ENCODE measurements around the gene ZBTB4.
A peak's percentile ranks its signal among the peaks of the same experiment; 100 is the strongest.

Gene ZBTB4

GRCh38 chr17:7467498-7467897 lies 11.9 kb downstream of the ZBTB4 start:
- DNase-seq: no peak

DNA sequence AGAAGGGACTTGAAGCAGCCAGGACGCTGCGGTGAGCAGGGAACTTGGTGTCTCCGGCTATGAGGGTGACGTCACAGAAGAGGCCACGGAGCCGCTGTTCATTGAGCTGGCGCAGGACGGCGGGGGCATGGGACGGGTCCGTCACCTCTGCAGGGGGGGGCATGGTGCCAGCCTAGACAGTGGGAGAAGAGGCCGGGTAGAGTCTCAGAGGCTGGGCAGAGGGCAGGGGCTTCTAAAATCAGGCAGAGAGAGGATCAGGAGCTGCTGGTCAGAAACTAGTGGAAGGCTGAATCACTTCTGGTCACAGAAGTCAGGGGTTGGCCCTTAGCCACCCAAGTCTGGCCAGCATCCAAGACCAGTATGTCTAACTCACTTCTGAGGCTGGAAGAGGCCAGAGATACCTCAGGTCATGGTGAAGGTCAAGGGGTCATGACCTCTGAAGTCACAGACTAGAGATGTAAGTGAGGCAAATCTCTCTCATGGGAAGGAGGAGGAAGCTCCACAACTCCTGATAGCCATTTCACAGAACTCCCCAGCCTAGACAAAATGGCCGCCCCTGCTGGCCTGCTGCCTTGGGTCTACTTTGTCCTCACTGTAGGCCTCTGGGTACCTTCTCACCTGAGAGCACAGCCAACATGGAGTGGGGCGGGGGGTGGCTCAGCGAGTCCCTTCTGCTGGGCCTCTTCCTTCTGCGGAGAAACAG lies 12.6 kb downstream of the ZBTB4 start:
- DNase-seq: no peak

- DNase-seq: no peak
Measured at GRCh38 chr17:7466318-7466638, 13.2 kb downstream of the ZBTB4 start.

DNA sequence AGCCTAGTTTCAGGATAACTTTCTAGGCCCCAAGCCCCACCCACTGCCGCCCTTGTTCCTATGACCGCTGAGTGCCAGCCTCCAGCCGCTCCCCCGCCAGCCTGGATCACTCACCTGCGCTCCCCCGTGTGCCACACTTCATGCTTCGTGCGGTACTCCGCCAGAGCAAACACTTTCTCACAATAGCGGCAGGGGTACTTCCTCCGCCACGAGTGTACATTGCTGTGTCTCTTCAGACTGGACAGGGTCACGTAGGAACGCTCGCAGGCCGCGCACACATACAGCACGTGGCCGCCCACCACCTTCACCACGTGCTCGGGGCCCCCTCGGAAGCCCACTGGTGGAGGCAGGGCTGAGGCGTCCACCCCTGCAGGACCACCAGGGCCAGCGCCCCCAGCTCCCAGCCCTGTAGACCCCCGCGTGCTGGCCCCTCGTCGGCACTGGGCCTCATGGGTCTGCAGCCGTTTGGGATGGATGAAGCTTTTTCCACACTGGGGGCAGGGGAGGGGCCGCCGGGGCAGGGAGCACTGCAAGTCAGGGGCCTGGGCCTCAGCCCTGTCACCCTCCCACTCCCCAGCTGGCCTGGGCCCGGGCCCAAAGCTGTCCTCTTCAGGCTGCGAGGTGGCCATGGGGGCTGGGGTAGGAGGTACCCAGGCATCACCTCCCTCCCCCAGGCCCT lies 13.7 kb downstream of the ZBTB4 start:
- DNase-seq: no peak

GRCh38 chr17:7464081-7464480 lies 15.3 kb downstream of the ZBTB4 start:
- DNase-seq: no peak

- no peak for DNase-seq
Measured at GRCh38 chr17:7463372-7463846, 16.0 kb downstream of the ZBTB4 start.

- no peak for DNase-seq
Measured at GRCh38 chr17:7462474-7463371, 16.7 kb downstream of the ZBTB4 start.

GRCh38 chr17:7460850-7461660 lies 18.4 kb downstream of the ZBTB4 start:
- DNase-seq: no peak

GRCh38 chr17:7459961-7460545 lies 19.4 kb downstream of the ZBTB4 start:
- DNase-seq: no peak

- no peak for DNase-seq
Measured at GRCh38 chr17:7448461-7448860, 31.0 kb downstream of the ZBTB4 start.

GRCh38 chr17:7445619-7445968 lies 33.8 kb downstream of the ZBTB4 start:
- DNase-seq: no peak

GRCh38 chr17:7444682-7445618 lies 34.5 kb downstream of the ZBTB4 start, which contains the start of gene CHRNB1:
Gene CHRNB1 (plus strand): TSS chr17:7445061. CDS start chr17:7445128, 67 bp downstream.
- no peak for DNase-seq

DNA sequence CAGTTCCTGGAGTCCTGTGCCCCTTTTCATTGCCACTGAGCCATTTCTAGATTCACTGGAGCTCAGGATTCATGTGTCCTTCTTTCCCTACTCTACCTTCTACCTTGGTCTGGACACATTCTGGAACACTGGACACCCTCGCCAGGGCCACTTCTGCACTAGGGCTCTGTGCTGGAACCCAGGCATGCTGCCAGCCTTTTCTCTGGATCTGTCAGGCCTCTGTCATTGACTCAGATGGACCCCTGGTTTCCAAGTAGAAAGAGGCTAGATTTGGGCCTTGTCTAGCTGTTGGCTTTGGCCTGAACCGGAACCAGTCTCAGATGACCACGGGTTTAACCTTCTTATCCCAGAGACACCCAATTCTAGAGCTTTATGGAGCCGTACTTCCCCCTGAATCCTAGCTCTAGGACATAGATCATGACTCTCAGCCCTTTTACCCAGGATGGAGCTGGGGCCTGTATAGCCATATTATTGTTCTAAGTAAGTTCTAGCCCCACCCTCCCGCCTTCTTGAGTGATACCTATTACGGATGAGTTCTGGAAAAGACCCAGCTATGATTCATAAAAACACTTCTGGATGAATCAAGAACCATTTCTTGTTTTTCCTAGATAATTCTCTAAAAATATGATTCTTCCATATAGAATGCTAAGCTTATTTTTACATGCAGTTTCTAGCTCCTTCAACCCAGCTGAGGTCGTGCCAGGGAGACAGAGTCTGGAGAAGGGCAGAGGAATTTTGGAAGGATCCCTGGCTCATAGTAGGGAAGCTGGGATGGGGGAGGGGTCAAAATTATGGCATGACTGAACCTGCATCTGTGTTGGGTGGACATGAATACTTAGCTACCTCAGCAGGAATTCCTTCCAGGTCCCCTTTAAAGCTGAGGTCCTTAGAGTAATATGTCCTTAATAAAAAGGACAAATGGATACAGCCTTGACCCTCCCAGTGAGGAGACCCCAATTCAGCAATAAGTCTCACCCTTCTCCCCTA lies 35.6 kb downstream of the ZBTB4 start:
- DNase-seq: no peak

GRCh38 chr17:7442142-7442541 lies 37.3 kb downstream of the ZBTB4 start:
- DNase-seq: no peak

DNA sequence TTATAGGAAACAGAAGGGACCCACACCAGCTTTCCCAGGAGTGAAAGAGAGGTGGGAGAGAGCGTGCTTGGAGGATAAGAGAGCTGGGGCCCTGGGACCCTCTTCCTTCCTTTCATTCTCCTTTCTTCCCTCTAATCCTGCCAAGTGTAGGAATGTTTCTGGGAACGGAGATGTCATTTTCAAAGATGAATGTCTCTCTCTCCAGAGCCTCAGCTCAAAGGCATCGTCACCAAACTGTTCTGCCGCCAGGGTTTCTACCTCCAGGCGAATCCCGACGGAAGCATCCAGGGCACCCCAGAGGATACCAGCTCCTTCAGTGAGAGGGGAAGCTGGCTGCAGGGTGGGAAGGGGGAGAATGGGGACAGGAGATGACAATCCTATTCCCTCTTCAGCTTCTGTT lies 38.2 kb downstream of the ZBTB4 start:
- DNase-seq: no peak

DNA sequence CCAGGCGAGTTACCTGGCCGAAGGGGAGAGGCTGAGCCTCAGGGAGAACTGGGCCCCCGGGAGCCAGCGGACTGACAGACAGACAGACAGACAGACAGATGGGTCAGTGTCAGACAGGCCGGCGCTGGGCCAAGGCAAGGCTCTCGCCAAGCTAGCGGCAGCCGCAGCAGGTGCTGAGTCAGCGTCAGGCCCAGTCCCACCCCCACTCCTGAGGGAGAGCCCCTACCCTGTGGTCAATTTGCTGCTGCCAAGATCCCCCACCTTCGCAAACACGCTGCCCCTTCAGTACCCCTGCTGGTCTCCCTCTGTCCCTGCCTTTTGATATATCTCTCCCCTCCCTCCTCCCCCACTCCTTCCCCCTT lies 38.6 kb downstream of the ZBTB4 start:
- no peak for DNase-seq

- DNase-seq: no peak
Measured at GRCh38 chr17:7440113-7440833, 39.2 kb downstream of the ZBTB4 start.

GRCh38 chr17:7439462-7440112 lies 39.8 kb downstream of the ZBTB4 start, which contains the start of gene FGF11:
Gene FGF11 (plus strand): TSS chr17:7439512. CDS start chr17:7439621, 109 bp downstream.
- peak in 1 of 2 experiments; percentile 18 for DNase-seq

Data from Kasumi-1 (cell line).